ENCODE data around the gene OLA1. TPM values are rescaled to one million over a fixed set of nuclear protein-coding genes. Genes with fewer than 3 reads are reported as not detected.
A peak's percentile ranks its signal among the peaks of the same experiment; 100 is the strongest.

The OLA1 gene
- polyA plus RNA-seq, 2 of the 4 experiments (the other 2 are of a cell fraction) = 127 to 226 TPM

- CTCF ChIA-PET = interaction anchor here (1.6 to 1.9 kb wide), 2 partner anchors 10 to 15 kb away, joined by 5 to 6 read pairs; no protein-coding TSS in a partner anchor
Observed at GRCh38 chr2:174025271-174026121, 222.8 kb downstream of the OLA1 start.

GRCh38 chr2:174024524-174025270 is 223.6 kb downstream of the OLA1 start:
- peak overlapping the region; percentile 17 to 73; a peak in 4 of 6 replicates for H3K27ac ChIP-seq
- DNase-seq (ENCODE audit: low read depth in 1 of 2, low spot score in 1 of 2) = no peak
- 0 out of 3 replicates have a peak overlapping the region, but pooled peaks have one; percentile 22 for H3K4me2 ChIP-seq
- TF ChIP-seq MAZ (IDR thresholded peaks at IDR 0.05; ENCODE audit: borderline replicate concordance, low read depth, low read length) = no peak
- no peak for TF ChIP-seq HEYL (CRISPR knock-in tag; IDR thresholded peaks at IDR 0.05)
- TF ChIP-seq KDM5A (IDR thresholded peaks at IDR 0.05) = no peak
- TF ChIP-seq HOXB5 (CRISPR knock-in tag; IDR thresholded peaks at IDR 0.05) = no peak
- no peak for TF ChIP-seq HMGXB4 (CRISPR knock-in tag; IDR thresholded peaks at IDR 0.05; ENCODE audit: borderline replicate concordance)
- TF ChIP-seq BCL3 (IDR thresholded peaks at IDR 0.05) = no peak
- no peak for TF ChIP-seq TFCP2L1 (CRISPR knock-in tag; IDR thresholded peaks at IDR 0.05)
- ChIA-PET POLR2A (no interaction called here), CTCF (interaction anchor here (1.0 to 1.9 kb wide), 3 partner anchors 9 to 16 kb away, joined by 3 to 6 read pairs (median 5); no protein-coding TSS in a partner anchor)
- no peaks in the 10 kb centered on the region for H3K9me3 ChIP-seq
- no peak for FAIRE-seq
- H3K4me3 ChIP-seq = no peak overlapping the region
- 84% methylated on average over 14 of the region's 14 CpGs for WGBS (ENCODE audit: missing lambda C conversion rate)
- ATAC-seq = peak; percentile 15 to 19; a peak in 3 of 6 replicates
- H3K4me1 ChIP-seq = peaks cover 23% of the 10 kb centered on the region

More at GRCh38 chr2:174025271-174026121, 222.8 kb downstream of the OLA1 start:
- no peak overlapping the region for H3K4me3 ChIP-seq
- no peaks in the 10 kb centered on the region for H3K9me3 ChIP-seq
- no peak for FAIRE-seq
- DNase-seq (ENCODE audit: low read depth in 1 of 2, low spot score in 1 of 2) = no peak
- H3K4me1 ChIP-seq = peaks cover 23% of the 10 kb centered on the region
- no peak for ATAC-seq
- 96% methylated on average over 44 of the region's 47 CpGs for WGBS (ENCODE audit: missing lambda C conversion rate)
- POLR2A ChIA-PET = no interaction called here
- H3K4me2 ChIP-seq = no peak overlapping the region
- H3K27ac ChIP-seq = peak overlapping the region in 1 of 2 experiments; percentile 73; a peak in 2 of 6 replicates
- TF ChIP-seq CEBPB (IDR thresholded peaks at IDR 0.05) (peak in 1 of 2 experiments; percentile 30; a peak in 1 of 4 replicates), NPAS2 (CRISPR knock-in tag; IDR thresholded peaks at IDR 0.05; ENCODE audit: borderline replicate concordance) (no peak)

GRCh38 chr2:174023591-174024523 is 224.5 kb downstream of the OLA1 start:
- H3K9me3 ChIP-seq = no peaks in the 10 kb centered on the region
- H3K4me1 ChIP-seq = peaks cover 23% of the 10 kb centered on the region
- ChIA-PET CTCF (interaction anchor here (1.0 to 1.9 kb wide), 3 partner anchors 8 to 17 kb away, joined by 3 to 6 read pairs (median 5); no protein-coding TSS in a partner anchor), POLR2A (no interaction called here)
- 71% methylated on average over 17 of the region's 18 CpGs for WGBS (ENCODE audit: missing lambda C conversion rate)
- TF ChIP-seq HOXA7 (CRISPR knock-in tag; IDR thresholded peaks at IDR 0.05) (no peak), POLR2A (IDR thresholded peaks at IDR 0.05; ENCODE audit: low read length) (no peak), E2F6 (IDR thresholded peaks at IDR 0.05; ENCODE audit: borderline replicate concordance, low read depth) (peak; percentile 18; the same call in 1 of the 2 replicates), RAD21 (conservative IDR thresholded peaks at IDR 0.05 in 1 of 2, IDR thresholded peaks at IDR 0.05 in 1 of 2) (no peak), CHD4 (IDR thresholded peaks at IDR 0.05; ENCODE audit: borderline replicate concordance) (no peak), EP300 (IDR thresholded peaks at IDR 0.05) (peak in 1 of 2 experiments; percentile 25; a peak in 1 of 5 replicates), HOXB5 (CRISPR knock-in tag; IDR thresholded peaks at IDR 0.05) (no peak), FOSL2 (IDR thresholded peaks at IDR 0.05) (no peak), FOSL2 (CRISPR knock-in tag; IDR thresholded peaks at IDR 0.05) (peak; percentile 81), CEBPB (IDR thresholded peaks at IDR 0.05) (peak in 1 of 2 experiments; percentile 11; a peak in 1 of 4 replicates), NFE2L2 (conservative IDR thresholded peaks at IDR 0.05; ENCODE audit: low read length) (no peak)
- FAIRE-seq (no peak), ATAC-seq (peak; percentile 55 to 56; a peak in 5 of 6 replicates), DNase-seq (ENCODE audit: low read depth in 1 of 2, low spot score in 1 of 2) (peak in 1 of 2 experiments; percentile 67)
- peak overlapping the region; percentile 22; the same call in 1 of the 3 replicates for H3K4me2 ChIP-seq
- no peak overlapping the region for H3K4me3 ChIP-seq
- H3K27ac ChIP-seq = peak overlapping the region; percentile 30 to 73; a peak in 4 of 6 replicates

Measured in A549 (cell line).